Measurements from ENCODE around the gene ARRB1. TPM values are rescaled to one million over a fixed set of nuclear protein-coding genes. Genes with fewer than 3 reads are reported as not detected.
"Not testable (repeated sequence)": the region's sequence is repeated elsewhere in the genome, so short reads cannot be mapped to it uniquely, and the experiment has no call there.

The ARRB1 gene
- total and polyA plus RNA-seq, 2 donors = 31.4 to 34.5 TPM

DNA sequence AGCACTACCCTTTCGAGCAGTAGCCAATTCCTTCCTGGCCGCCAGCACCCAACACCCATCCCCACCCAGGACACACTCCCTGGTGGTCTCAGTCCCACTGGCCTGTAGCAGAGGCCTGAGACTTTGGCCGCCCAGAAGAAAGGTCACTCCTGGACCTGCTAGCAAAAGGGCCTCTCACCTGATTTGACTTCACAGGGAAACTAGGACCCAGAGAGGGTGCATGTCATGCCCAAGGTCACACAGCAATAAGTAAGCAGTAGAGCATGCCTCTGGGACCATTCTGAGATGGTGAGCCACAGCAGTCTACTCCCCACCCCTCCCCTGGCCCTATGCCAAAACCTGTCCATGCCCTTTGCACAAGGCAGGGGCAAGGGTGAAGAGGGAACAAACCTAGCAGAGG, 7.3 kb downstream of the ARRB1 start:
- no peak for DNase-seq (ENCODE audit: extremely low spot score)
- Histone ChIP-seq H3K4me1 (ENCODE audit: insufficient read depth) (peaks cover 6% of the 10 kb centered on the region), H3K27ac (ENCODE audit: low read depth) (no peak overlapping the region), H3K4me3 (ENCODE audit: low read depth, low read length) (no peak overlapping the region), H3K36me3 (ENCODE audit: insufficient read depth) (no peaks in the 10 kb centered on the region)
- WGBS = 90% methylated on average over 3 of the region's 3 CpGs

DNA sequence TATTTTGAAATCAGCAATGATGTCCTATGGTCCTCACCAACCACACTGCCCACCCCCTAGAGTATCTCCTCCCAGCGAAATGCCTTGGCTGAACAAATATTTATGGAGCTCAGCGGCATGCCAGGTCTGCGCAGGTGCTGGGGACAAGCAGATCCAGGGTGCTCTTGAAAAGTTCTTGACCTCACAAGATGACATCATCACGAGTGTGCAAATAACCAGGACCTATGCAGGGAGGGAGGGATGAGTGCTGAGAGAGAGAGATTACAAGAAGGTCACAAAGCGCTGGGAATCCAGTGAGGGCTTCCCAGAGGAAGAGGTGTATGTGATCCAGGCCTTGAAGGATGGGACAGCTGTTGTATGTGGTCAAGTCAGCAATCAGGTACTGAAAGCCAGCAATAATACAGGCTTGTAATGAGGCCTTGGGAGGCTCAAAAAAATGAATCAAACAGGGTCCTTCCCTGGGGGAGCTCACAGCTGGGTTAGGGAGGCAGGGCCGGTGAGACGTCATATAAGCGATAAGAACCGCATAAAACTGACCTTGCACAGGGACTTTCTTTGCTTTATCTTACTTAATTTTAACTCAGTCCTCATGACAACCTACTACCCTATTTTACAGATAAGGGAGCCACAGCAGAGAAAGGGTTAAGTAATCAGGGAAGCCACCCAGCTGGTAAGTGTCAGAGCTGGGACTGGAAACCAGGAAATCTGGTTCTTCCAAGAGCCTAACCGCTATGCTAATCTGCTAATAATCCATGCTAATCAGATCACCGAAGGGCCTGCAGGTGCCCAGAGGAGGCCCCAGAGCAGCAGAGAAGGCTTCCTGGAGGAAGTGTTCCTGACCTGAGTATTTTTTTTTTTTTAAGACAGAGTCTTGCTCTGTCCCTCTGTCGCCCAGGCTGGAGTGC, 8.2 kb downstream of the ARRB1 start:
- 57% methylated on average over 12 of the region's 12 CpGs for WGBS
- H3K4me1 ChIP-seq (ENCODE audit: insufficient read depth) = peaks cover 6% of the 10 kb centered on the region

DNA sequence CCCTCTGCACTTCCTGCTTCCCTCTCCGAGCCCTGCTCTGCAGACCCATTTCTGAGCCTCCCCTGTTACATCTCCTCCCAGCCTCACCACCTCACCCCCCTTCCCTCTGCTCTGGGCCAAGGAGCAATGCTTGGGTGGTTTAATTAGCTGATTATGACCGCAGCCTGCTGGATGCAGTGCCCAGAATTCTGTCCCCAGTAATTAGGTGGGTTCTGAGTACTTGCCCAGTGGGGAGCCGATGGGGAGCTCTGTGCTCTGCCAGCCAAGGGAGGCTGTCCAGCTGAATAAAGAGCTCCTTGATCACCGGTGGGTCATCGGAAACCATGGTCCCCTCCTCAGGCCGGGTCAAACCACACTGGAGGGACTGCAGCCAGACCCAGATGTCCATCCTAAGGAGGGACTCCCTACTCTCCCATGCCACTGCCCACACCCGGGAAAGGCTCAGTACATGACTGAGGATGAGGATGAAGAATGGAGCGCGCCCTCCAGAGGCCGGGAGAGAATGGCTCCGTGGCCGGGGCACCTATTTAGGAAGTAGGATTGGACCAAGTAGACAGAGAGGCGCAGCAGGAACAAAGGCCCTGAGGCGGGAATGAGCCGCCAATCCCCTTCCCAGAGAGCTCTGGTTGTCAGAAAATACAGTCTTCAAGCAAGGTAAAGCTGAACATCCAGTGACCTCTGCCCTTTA, 9.1 kb downstream of the ARRB1 start:
- H3K36me3 ChIP-seq (ENCODE audit: insufficient read depth) = no peaks in the 10 kb centered on the region
- no peak overlapping the region for H3K4me3 ChIP-seq (ENCODE audit: low read depth, low read length)
- DNase-seq (ENCODE audit: extremely low spot score) = no peak
- H3K27ac ChIP-seq (ENCODE audit: low read depth) = peak overlapping the region; percentile 54
- H3K4me1 ChIP-seq (ENCODE audit: insufficient read depth) = peaks cover 6% of the 10 kb centered on the region
- WGBS = 79% methylated on average over 15 of the region's 15 CpGs

More for the DNA sequence above, 8.2 kb downstream of the ARRB1 start:
- H3K4me3 ChIP-seq (ENCODE audit: low read depth, low read length) = no peak overlapping the region
- DNase-seq (ENCODE audit: extremely low spot score) = no peak
- H3K36me3 ChIP-seq (ENCODE audit: insufficient read depth) = no peaks in the 10 kb centered on the region
- H3K27ac ChIP-seq (ENCODE audit: low read depth) = no peak overlapping the region

DNA sequence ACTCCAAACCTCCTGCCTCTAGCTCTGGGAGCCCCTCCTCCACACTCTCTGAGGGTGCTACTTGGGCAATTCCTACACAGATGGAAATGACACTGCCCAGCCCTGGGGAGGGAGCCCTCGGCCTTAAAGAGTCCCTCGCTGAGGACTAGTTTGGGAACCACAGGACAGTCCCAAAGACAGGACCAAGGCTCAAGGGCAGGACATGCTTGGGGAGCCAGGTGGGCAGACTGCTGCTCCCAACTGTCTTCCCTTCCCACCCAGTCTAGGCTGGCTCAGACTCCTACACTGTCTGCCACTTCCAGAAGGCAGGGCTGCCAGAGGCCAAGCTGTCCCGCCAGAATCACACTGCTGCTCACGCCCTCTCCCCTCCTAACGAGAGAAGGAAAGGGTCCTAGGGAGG, 9.8 kb downstream of the ARRB1 start:
- peaks cover 6% of the 10 kb centered on the region for H3K4me1 ChIP-seq (ENCODE audit: insufficient read depth)
- no peak for DNase-seq (ENCODE audit: extremely low spot score)
- WGBS = 59% methylated on average over 5 of the region's 5 CpGs
- H3K27ac ChIP-seq (ENCODE audit: low read depth) = peak overlapping the region; percentile 57
- no peak overlapping the region for H3K4me3 ChIP-seq (ENCODE audit: low read depth, low read length)
- no peaks in the 10 kb centered on the region for H3K36me3 ChIP-seq (ENCODE audit: insufficient read depth)

DNA sequence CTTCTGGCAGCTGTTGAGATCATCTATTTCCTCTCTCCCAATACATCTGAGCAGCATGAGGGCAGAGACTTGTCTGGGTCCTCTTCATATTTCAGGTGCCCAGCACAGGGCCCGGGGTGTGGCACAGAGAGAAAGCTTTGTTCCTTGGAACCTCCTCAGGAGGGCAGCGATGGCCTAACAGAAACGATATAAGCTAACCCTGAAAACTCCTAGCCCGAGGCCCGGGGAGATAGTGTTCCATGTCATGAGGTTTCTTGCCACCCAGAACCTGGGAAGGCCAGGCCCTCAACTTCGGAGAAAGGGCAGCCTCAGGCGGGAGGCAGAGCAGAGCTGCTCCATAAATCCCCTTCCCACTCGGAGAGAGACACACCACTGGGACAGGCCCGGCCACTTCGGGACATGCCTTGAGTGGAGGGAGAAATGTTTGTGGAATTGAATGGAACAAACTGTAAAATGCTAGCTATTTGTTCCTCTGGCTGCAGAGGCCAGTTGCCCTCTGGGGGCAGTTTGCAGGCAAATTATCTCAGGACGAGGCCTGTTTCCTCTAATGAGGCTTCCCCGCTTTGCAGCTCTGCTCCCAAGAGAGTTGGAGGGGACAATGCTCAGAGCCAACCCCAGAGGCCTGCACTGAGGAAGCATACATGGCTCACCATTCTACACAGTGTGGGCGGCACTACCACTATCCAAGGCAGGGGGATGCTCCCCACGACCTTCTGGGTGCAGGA, 11.6 kb downstream of the ARRB1 start:
- Histone ChIP-seq H3K27ac (ENCODE audit: low read depth) (peak overlapping the region; percentile 25), H3K4me3 (ENCODE audit: low read depth, low read length) (no peak overlapping the region), H3K4me1 (ENCODE audit: insufficient read depth) (peaks cover 6% of the 10 kb centered on the region), H3K36me3 (ENCODE audit: insufficient read depth) (no peaks in the 10 kb centered on the region)
- WGBS = 28% methylated on average over 14 of the region's 14 CpGs
- no peak for DNase-seq (ENCODE audit: extremely low spot score)

DNA sequence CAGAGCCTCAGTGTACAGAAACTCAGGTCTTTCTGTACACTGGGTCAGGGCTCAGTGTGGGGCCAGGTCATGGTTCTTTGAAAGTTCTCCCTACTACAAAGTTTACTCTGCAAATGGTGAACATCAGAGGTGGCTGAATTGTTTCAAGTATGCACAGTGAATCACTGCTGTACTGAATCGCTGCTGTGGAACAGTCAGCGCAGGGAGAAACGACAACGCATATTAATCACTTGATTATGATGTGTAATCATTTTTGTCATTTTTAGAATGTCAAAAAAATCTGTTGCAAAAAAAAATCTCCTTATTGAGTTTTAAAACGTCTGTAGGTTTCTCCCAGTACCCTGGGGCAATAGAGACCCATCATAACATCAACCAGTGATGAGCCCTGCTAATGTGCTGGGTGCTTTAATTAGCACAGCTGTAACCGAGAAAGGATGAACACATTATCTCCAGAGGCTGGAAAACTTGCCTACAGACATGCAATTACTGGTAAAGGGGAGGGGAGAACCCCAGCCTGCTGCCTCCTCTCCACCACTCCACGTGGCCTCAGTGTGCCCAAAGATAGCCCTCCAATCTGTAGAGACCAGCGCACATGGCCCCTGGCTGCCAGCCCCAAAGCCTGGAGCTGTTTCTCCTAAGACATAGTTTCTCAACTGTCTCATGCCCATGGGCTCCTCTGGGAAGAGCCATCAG, 12.8 kb downstream of the ARRB1 start:
- WGBS = 60% methylated on average over 8 of the region's 8 CpGs
- no peak for DNase-seq (ENCODE audit: extremely low spot score)
- no peak overlapping the region for H3K4me3 ChIP-seq (ENCODE audit: low read depth, low read length)
- peaks cover 6% of the 10 kb centered on the region for H3K4me1 ChIP-seq (ENCODE audit: insufficient read depth)
- H3K36me3 ChIP-seq (ENCODE audit: insufficient read depth) = no peaks in the 10 kb centered on the region
- H3K27ac ChIP-seq (ENCODE audit: low read depth) = peak overlapping the region; percentile 40

DNA sequence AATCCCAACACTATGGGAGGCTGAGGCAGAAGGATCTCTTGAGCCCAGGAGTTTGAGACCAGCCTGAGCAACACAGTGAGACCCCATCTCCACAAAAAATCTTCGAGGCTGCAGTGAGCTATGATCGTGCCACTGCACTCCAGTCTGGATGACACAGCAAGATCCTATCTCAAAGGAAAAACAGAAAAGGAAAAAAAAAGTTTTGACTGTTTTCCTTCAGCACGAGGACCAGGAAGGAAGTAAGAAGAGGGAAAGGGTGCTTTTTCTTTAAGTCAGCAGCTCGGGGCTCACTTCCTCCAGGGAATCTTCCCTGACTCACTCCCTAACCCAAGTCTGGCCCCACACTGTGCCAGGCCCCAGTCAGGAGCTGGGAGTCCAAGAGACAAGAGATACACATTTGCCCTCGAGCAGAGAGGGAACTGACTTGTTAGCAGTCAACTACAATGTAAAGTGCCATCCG, 14.2 kb downstream of the ARRB1 start:
- Histone ChIP-seq H3K36me3 (ENCODE audit: insufficient read depth) (no peaks in the 10 kb centered on the region), H3K4me3 (ENCODE audit: low read depth, low read length) (no peak overlapping the region), H3K4me1 (ENCODE audit: insufficient read depth) (peaks cover 6% of the 10 kb centered on the region), H3K27ac (ENCODE audit: low read depth) (no peak overlapping the region)
- 50% methylated on average over 6 of the region's 6 CpGs for WGBS
- DNase-seq (ENCODE audit: extremely low spot score) = no peak

DNA sequence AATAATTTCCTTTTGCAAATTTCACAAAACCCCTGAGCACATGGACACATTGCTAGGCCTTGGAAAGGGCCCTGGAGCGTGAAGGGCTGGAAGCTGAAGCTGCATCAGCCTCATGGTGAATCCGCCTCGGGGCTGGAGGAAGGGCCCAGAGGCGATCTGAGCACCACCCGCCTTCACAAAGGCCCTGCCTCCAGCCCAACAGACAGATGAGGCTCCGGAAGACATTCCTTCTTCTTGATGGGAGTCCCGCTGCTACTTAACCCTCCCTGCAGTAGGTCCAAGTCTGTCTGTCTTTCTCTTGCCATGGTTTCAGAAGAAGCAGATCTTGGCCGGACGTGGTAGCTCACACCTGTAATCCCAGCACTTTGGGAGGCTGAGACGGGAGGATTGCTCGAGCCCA, 16.5 kb downstream of the ARRB1 start:
- Histone ChIP-seq H3K36me3 (ENCODE audit: insufficient read depth) (no peaks in the 10 kb centered on the region), H3K4me3 (ENCODE audit: low read depth, low read length) (no peak overlapping the region), H3K4me1 (ENCODE audit: insufficient read depth) (peaks cover 6% of the 10 kb centered on the region), H3K27ac (ENCODE audit: low read depth) (no peak overlapping the region)
- DNase-seq (ENCODE audit: extremely low spot score) = no peak
- WGBS = 64% methylated on average over 11 of the region's 11 CpGs

DNA sequence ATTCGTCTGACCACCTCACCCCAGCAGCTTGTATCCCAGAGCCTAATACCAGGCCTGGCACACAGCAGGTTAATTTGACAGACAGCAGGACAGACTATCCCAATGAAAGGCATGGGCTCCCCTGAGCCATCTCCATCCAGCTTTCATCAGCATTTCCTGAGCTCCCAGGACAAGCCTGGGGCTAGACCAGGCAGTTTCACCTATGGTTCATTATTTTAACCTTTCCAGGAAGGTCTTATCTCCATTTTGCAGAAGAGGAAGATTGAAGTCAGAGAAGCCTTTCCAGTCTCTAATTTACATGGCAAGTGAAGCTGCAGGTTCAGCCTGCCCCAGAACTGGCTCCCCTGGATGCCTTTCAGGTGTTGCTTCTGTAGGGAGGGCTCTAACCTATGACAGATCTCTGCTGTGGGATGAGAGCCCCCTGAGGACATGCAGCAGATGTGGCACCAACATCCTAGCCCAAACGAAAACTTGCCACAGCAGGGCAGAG, 17.0 kb downstream of the ARRB1 start:
- WGBS = 77% methylated on average over 2 of the region's 2 CpGs
- H3K27ac ChIP-seq (ENCODE audit: low read depth) = peak overlapping the region; percentile 40
- no peaks in the 10 kb centered on the region for H3K36me3 ChIP-seq (ENCODE audit: insufficient read depth)
- H3K4me1 ChIP-seq (ENCODE audit: insufficient read depth) = peaks cover 2% of the 10 kb centered on the region
- H3K4me3 ChIP-seq (ENCODE audit: low read depth, low read length) = no peak overlapping the region
- DNase-seq (ENCODE audit: extremely low spot score) = no peak

DNA sequence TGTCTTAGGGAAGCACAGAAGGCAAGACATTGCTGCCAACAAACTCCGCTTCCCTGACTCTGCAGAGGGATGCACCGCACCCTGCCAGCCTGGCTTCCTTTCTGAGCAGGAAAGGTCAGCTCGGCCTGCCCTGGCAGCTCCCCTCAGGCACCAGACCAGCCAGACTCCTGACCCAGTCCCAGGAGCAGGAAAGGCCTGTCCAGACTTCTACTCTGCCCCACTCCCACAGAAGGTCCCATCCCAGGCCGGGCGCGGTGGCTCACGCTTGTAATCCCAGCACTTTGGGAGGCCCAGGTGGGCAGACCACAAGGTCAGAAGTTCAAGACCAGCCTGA, 17.7 kb downstream of the ARRB1 start:
- DNase-seq (ENCODE audit: extremely low spot score) = no peak
- WGBS = 77% methylated on average over 7 of the region's 7 CpGs
- Histone ChIP-seq H3K36me3 (ENCODE audit: insufficient read depth) (no peaks in the 10 kb centered on the region), H3K4me1 (ENCODE audit: insufficient read depth) (no peaks in the 10 kb centered on the region), H3K4me3 (ENCODE audit: low read depth, low read length) (no peak overlapping the region), H3K27ac (ENCODE audit: low read depth) (no peak overlapping the region)

DNA sequence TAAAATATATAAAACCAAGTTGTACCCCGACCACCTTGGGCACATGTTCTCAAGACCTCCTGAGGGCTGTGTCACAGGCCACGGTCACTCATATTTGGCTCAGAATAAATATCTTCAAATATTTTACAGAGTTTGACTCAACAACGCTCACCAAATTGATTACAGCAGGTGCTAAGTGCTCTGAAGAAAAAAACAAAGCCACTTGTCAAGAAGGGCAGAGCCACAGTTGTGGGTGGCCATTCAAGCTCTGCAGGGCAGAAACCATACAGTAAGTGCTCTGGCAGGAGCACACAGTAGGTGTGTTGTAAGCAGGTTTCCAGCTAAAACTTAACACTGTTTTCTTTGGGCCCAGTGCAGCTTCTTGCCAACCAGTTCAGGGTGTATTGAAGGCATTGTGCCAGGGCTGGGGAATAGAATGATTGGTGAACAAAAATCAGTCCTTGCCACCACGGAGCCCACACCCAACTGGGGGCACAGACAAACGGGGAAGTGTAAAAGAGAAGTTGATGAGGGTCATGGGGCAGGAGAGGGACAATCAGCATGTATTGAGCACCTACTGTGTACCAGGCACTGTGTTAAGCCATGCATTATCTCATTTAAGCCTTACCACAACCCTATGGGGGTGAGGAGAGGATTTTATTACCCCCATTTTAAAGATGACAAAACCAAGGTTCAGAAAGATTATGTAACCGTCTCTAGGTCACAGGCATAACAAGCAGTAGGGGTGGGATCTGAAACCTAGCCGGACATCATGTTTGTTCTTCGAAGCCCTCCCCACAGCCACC, 18.2 kb downstream of the ARRB1 start:
- no peaks in the 10 kb centered on the region for H3K4me1 ChIP-seq (ENCODE audit: insufficient read depth)
- no peak for DNase-seq (ENCODE audit: extremely low spot score)
- H3K27ac ChIP-seq (ENCODE audit: low read depth) = no peak overlapping the region
- H3K36me3 ChIP-seq (ENCODE audit: insufficient read depth) = no peaks in the 10 kb centered on the region
- 75% methylated on average over 8 of the region's 8 CpGs for WGBS
- no peak overlapping the region for H3K4me3 ChIP-seq (ENCODE audit: low read depth, low read length)

DNA sequence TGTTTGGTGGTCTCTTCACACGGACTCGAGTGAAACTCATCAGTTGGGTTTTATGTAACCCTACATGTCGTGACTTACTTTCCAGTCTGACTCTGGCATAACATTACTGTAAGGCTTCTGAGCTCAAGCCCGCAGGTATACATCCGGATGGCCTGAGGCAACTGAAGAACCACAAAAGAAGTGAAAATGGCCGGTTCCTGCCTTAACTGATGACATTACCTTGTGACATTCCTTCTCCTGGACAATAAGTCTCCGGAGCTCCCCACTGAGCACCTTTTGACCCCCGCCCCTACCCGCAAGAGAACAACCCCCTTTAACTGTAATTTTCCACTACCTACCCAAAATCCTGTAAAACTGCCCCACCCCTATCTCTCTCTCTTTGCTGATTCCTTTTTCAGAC, 19.7 kb downstream of the ARRB1 start:
- DNase-seq (ENCODE audit: extremely low spot score); H3K36me3 ChIP-seq (ENCODE audit: insufficient read depth); H3K4me1 ChIP-seq (ENCODE audit: insufficient read depth); H3K27ac ChIP-seq (ENCODE audit: low read depth); H3K4me3 ChIP-seq (ENCODE audit: low read depth, low read length): not testable (repeated sequence)
- 91% methylated on average over 9 of the region's 9 CpGs for WGBS

Measured in urinary bladder (tissue), 4 donors.